HEK293 (cell line): Measurements from ENCODE around the gene ZFAND3.

Experiments used
- CTCF ChIA-PET: fragments of 350-600 bp; formaldehyde crosslinking; extraction: SDS; loops from one replicate; lab custom pipeline; 2021; ENCODE audit warnings: antibody characterized with exemption; lab: Yijun Ruan, JAX
- POLR2A ChIA-PET: fragments of 300-600 bp; formaldehyde crosslinking; extraction: SDS; loops from one replicate; lab custom pipeline; 2020; ENCODE audit warnings: antibody characterized with exemption, inconsistent platforms; lab: Yijun Ruan, JAX
- H3K27ac ChIP-seq: fragments of 200-500 bp; sonication (Bioruptor generic); 2 replicates; pipeline ENCODE4 v1.5.1; 2014; ENCODE audit warnings: low read depth, low read length, control low read depth, inconsistent platforms; ENCODE audit errors: extremely low read depth
- H3K36me3 ChIP-seq, 2 experiments: fragments of 200-500 bp in 1 of 2; sonication (Bioruptor generic) in 1 of 2; 1 replicate in 1 of 2; 2 replicates in 1 of 2; pipeline ENCODE4 v1.5.1; 2014 to 2017; ENCODE audit warnings: inconsistent platforms in 2 of 2, low read length in 2 of 2; ENCODE audit not compliant: control insufficient read depth in 2 of 2, insufficient read depth in 1 of 2
- H3K4me1 ChIP-seq: fragments of 200-500 bp; sonication (Bioruptor generic); 2 replicates; pipeline ENCODE4 v1.5.1; 2014; ENCODE audit warnings: mild to moderate bottlenecking, low read length, inconsistent platforms; ENCODE audit not compliant: control insufficient read depth, insufficient read depth
- H3K4me3 ChIP-seq: 2 replicates; pipeline ENCODE4 v1.5.1; 2011; ENCODE audit warnings: low read depth, mild to moderate bottlenecking, control low read depth, low read length, moderate library complexity
- H3K9me3 ChIP-seq: fragments of 200-500 bp; sonication (Bioruptor generic); 2 replicates; pipeline ENCODE4 v1.5.1; 2014; ENCODE audit warnings: low read depth, low read length, inconsistent platforms; ENCODE audit not compliant: control insufficient read depth, insufficient read depth
- HOXA7 ChIP-seq: sonication (generic); formaldehyde crosslinking; IDR thresholded peaks from 2 replicates; pipeline ENCODE4 v1.8.1; 2022; ENCODE audit warnings: missing genetic modification reagents, borderline replicate concordance
- SALL2 ChIP-seq: fragments of 450-650 bp; formaldehyde crosslinking; IDR thresholded peaks from 2 replicates; pipeline ENCODE4 v1.5.0; 2017; ENCODE audit warnings: missing biosample characterization, mild to moderate bottlenecking, missing genetic modification characterization, borderline replicate concordance
- SP7 ChIP-seq: fragments of 450-650 bp; formaldehyde crosslinking; IDR thresholded peaks from 2 replicates; pipeline ENCODE4 v1.5.1; 2016; ENCODE audit warnings: missing biosample characterization, missing genetic modification characterization
- ZEB2 ChIP-seq: fragments of 450-650 bp; formaldehyde crosslinking; IDR thresholded peaks from 2 replicates; pipeline ENCODE4 v1.5.1; 2016; ENCODE audit warnings: missing biosample characterization, missing genetic modification characterization
- ZFP37 ChIP-seq: fragments of 450-650 bp; formaldehyde crosslinking; IDR thresholded peaks from 2 replicates; pipeline ENCODE4 v1.5.1; 2016; ENCODE audit warnings: missing biosample characterization, missing genetic modification characterization
- ZNF121 ChIP-seq: fragments of 450-650 bp; formaldehyde crosslinking; IDR thresholded peaks from 2 replicates; pipeline ENCODE4 v1.5.1; 2016; ENCODE audit warnings: missing biosample characterization, missing genetic modification characterization
- ZNF146 ChIP-seq: fragments of 450-650 bp; formaldehyde crosslinking; IDR thresholded peaks from 2 replicates; pipeline ENCODE4 v1.5.1; 2016; ENCODE audit warnings: missing biosample characterization, missing genetic modification characterization
- ZNF175 ChIP-seq: fragments of 450-650 bp; formaldehyde crosslinking; IDR thresholded peaks from 2 replicates; pipeline ENCODE4 v1.5.1; 2016; ENCODE audit warnings: missing biosample characterization, missing genetic modification characterization
- ZNF248 ChIP-seq: fragments of 450-650 bp; formaldehyde crosslinking; IDR thresholded peaks from 2 replicates; pipeline ENCODE4 v1.5.1; 2017; ENCODE audit warnings: missing biosample characterization, missing genetic modification characterization
- ZNF341 ChIP-seq: fragments of 450-650 bp; formaldehyde crosslinking; IDR thresholded peaks from 2 replicates; pipeline ENCODE4; 2016; ENCODE audit warnings: low read depth, missing biosample characterization, missing genetic modification characterization
- ZNF621 ChIP-seq: fragments of 450-650 bp; formaldehyde crosslinking; IDR thresholded peaks from 2 replicates; pipeline ENCODE4 v1.5.1; 2017; ENCODE audit warnings: missing biosample characterization, missing genetic modification characterization
- ZNF626 ChIP-seq: fragments of 450-650 bp; sonication (Bioruptor Pico); formaldehyde crosslinking; IDR thresholded peaks from 2 replicates; pipeline ENCODE4 v1.5.1; 2018; ENCODE audit warnings: missing biosample characterization, missing genetic modification characterization, inconsistent platforms
- ZNF707 ChIP-seq: fragments of 450-650 bp; formaldehyde crosslinking; IDR thresholded peaks from 2 replicates; pipeline ENCODE4 v1.5.1; 2016; ENCODE audit warnings: missing biosample characterization, missing genetic modification characterization
- ZNF777 ChIP-seq: fragments of 450-650 bp; formaldehyde crosslinking; IDR thresholded peaks from 2 replicates; pipeline ENCODE4 v1.5.1; 2017; ENCODE audit warnings: missing biosample characterization, missing genetic modification characterization, borderline replicate concordance
- ZNF791 ChIP-seq: fragments of 450-650 bp; formaldehyde crosslinking; IDR thresholded peaks from 2 replicates; pipeline ENCODE4 v1.5.1; 2016; ENCODE audit warnings: missing biosample characterization, missing genetic modification characterization
- TF ChIP-seq, protein P1 (sequence below): fragments of 450-650 bp; formaldehyde crosslinking; IDR thresholded peaks from 2 replicates; pipeline ENCODE4 v1.5.1; 2017; ENCODE audit warnings: missing biosample characterization, missing genetic modification characterization
- TF ChIP-seq, protein P2 (sequence below): fragments of 450-650 bp; formaldehyde crosslinking; IDR thresholded peaks from 2 replicates; pipeline ENCODE4 v1.5.1; 2016; ENCODE audit warnings: missing biosample characterization, missing genetic modification characterization
- TF ChIP-seq, protein P3 (sequence below): fragments of 450-650 bp; formaldehyde crosslinking; IDR thresholded peaks from 2 replicates; pipeline ENCODE4 v1.5.1; 2016; ENCODE audit warnings: missing biosample characterization, missing genetic modification characterization, borderline replicate concordance
- TF ChIP-seq, protein P4 (sequence below): fragments of 450-650 bp; formaldehyde crosslinking; IDR thresholded peaks from 2 replicates; pipeline ENCODE4 v1.5.1; 2016; ENCODE audit warnings: missing biosample characterization, missing genetic modification characterization

Gene ZFAND3

DNA sequence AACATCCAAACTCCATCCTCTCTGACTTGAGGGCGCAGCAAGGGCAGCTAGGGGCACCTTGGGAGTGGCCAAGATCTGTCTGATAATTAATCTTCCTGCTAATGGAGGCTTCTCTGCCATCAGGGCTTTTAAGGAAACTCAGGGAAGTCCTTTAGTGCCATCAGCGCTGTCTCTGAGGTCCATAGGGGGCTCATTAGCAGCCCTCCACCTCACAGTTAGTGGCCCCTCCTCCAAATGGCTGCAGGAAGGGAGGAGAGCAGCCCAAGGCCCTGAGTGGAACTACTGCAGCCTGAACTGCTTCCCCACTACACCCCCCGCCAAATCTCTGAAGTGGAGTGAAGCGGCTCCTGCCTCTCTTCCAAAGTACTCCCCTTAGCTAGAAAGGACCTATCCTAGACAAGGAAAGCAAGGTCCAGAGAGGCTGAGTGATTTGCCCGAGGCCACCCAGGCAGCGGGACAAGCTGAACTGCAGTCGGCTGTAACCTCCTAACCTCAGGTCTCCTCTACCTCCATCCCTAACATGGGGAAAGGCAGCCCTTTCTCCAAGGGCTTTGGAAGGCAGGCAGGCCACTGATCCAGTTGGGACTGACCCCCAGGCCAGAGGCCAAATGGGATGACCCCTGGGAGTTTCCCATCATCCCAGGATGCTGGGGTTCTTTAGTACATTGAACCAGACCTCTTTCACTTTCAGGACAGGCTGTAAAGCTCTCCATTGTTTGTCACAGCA lies 39.5 kb upstream of the ZFAND3 start:
- POLR2A ChIA-PET: interaction anchor here (0.5 kb wide), 1 partner anchor 226 kb away, joined by 6 read pairs; no protein-coding TSS in a partner anchor
- TF ChIP-seq SP7 (tag by site-specific recombination): no peak
- TF ChIP-seq ZNF121 (tag by site-specific recombination): no peak
- no peak for TF ChIP-seq ZNF621
- TF ChIP-seq ZNF626: no peak
- TF ChIP-seq ZNF248 (tag by site-specific recombination): no peak
- no peak for TF ChIP-seq ZNF175 (tag by site-specific recombination)
- no peak for TF ChIP-seq HOXA7 (CRISPR knock-in tag)
- TF ChIP-seq ZNF791: no peak
- TF ChIP-seq, protein P1, sequence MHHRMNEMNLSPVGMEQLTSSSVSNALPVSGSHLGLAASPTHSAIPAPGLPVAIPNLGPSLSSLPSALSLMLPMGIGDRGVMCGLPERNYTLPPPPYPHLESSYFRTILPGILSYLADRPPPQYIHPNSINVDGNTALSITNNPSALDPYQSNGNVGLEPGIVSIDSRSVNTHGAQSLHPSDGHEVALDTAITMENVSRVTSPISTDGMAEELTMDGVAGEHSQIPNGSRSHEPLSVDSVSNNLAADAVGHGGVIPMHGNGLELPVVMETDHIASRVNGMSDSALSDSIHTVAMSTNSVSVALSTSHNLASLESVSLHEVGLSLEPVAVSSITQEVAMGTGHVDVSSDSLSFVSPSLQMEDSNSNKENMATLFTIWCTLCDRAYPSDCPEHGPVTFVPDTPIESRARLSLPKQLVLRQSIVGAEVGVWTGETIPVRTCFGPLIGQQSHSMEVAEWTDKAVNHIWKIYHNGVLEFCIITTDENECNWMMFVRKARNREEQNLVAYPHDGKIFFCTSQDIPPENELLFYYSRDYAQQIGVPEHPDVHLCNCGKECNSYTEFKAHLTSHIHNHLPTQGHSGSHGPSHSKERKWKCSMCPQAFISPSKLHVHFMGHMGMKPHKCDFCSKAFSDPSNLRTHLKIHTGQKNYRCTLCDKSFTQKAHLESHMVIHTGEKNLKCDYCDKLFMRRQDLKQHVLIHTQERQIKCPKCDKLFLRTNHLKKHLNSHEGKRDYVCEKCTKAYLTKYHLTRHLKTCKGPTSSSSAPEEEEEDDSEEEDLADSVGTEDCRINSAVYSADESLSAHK (tag by site-specific recombination): no peak
- TF ChIP-seq, protein P2, sequence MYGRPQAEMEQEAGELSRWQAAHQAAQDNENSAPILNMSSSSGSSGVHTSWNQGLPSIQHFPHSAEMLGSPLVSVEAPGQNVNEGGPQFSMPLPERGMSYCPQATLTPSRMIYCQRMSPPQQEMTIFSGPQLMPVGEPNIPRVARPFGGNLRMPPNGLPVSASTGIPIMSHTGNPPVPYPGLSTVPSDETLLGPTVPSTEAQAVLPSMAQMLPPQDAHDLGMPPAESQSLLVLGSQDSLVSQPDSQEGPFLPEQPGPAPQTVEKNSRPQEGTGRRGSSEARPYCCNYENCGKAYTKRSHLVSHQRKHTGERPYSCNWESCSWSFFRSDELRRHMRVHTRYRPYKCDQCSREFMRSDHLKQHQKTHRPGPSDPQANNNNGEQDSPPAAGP (tag by site-specific recombination): no peak
- TF ChIP-seq ZNF341 (tag by site-specific recombination): no peak
- no peak for TF ChIP-seq ZNF777 (tag by site-specific recombination)
- no peak for TF ChIP-seq ZFP37 (tag by site-specific recombination)
- TF ChIP-seq SALL2: no peak
- TF ChIP-seq, protein P3, sequence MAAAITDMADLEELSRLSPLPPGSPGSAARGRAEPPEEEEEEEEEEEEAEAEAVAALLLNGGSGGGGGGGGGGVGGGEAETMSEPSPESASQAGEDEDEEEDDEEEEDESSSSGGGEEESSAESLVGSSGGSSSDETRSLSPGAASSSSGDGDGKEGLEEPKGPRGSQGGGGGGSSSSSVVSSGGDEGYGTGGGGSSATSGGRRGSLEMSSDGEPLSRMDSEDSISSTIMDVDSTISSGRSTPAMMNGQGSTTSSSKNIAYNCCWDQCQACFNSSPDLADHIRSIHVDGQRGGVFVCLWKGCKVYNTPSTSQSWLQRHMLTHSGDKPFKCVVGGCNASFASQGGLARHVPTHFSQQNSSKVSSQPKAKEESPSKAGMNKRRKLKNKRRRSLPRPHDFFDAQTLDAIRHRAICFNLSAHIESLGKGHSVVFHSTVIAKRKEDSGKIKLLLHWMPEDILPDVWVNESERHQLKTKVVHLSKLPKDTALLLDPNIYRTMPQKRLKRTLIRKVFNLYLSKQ: no peak
- TF ChIP-seq ZNF707 (tag by site-specific recombination): no peak
- CTCF ChIA-PET: interaction anchor here (0.6 kb wide), 2 partner anchors 38 to 247 kb away, joined by 3 to 4 read pairs; no protein-coding TSS in a partner anchor
- Histone ChIP-seq H3K9me3 (no peaks in the 10 kb centered on the region), H3K4me1 (peaks cover 8% of the 10 kb centered on the region), H3K27ac (no peak overlapping the region), H3K36me3 (no peaks in the 10 kb centered on the region), H3K4me3 (no peak overlapping the region)

DNA sequence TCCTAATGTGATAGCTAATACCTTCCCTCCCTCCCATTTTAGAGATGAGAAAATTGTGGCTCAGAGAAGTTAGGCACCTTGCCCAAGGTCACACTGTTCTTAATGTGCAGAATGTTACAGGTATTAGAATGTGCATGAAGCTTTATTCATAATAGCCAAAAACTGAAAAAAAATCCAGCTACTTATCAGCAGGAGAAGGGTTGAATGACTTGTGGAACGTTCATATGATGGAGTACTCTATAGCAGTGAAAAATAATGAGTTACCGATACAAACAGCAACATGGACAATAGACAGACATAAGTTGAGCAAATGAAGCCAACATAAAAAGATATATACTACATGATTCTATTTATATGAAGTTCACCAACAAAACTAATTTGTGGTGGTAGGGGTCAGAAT lies 37.7 kb upstream of the ZFAND3 start:
- no peak overlapping the region for H3K4me3 ChIP-seq
- H3K36me3 ChIP-seq: no peaks in the 10 kb centered on the region
- POLR2A ChIA-PET: interaction anchor here (0.7 kb wide), 1 partner anchor 145 kb away, joined by 6 read pairs; no protein-coding TSS in a partner anchor
- CTCF ChIA-PET: interaction anchor here (0.6 to 1.2 kb wide), 2 partner anchors 9 to 77 kb away, joined by 3 to 6 read pairs; no protein-coding TSS in a partner anchor
- peaks cover 8% of the 10 kb centered on the region for H3K4me1 ChIP-seq
- TF ChIP-seq ZEB2 (tag by site-specific recombination): no peak
- TF ChIP-seq, protein P4, sequence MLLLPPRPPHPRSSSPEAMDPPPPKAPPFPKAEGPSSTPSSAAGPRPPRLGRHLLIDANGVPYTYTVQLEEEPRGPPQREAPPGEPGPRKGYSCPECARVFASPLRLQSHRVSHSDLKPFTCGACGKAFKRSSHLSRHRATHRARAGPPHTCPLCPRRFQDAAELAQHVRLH (tag by site-specific recombination): peak; percentile 32; the same call in 1 of the 2 replicates
- peak; percentile 87 for TF ChIP-seq ZNF146 (tag by site-specific recombination)
- no peaks in the 10 kb centered on the region for H3K9me3 ChIP-seq
- H3K27ac ChIP-seq: no peak overlapping the region
